ENCODE data around the gene SLC25A19.

DNA sequence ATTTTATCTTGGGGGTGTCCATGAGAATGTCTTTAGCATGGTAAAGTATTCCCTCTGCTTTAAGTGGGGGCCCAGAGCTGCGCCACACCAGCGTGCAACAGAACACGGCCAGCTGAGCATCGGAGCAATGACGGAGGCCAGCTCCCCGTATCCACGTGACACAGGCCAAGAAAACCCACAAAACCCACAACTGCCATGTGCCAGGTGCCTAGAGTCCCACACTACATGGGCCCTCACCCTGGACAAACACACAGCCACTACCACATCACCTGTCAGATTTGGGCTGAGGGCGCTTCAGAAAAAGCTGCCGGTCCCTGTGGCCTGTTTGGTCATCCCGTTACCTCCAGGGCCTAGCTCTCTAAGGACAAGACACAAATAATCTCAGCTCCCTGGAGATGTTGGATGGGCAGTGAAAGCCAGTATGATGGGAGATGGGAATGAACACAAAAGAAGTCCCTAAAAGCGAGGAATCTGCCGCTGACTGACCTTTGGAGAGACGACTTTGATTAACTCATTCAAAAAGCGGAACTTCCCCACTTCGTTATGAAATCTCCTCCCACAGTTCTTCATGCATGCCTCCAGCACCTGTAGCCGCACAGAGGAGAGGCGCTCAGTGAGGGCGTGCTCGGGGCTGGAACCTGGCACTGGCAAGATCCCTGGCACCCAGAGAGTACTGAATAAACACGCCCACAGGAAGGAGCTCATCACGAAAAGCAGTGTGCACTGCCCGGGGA is 44.9 kb downstream of the SLC25A19 start:
- TF ChIP-seq CTCF (IDR thresholded peaks at IDR 0.05), result no peak
- TF ChIP-seq POLR2A (IDR thresholded peaks at IDR 0.05), result no peak

Measured in lower leg skin (tissue), 3 donors.